OCI-LY7 (cell line): ENCODE results near the gene ANKLE2. TPM values are rescaled to one million over a fixed set of nuclear protein-coding genes. Genes with fewer than 3 reads are reported as not detected.

Experiments
- BruUV-seq: library from RNA; stranded (reverse); fragments of 400-500 nt; replicated peaks from 2 replicates; lab custom pipeline; 2021; lab: Mats Ljungman, UMichigan
- CTCF ChIA-PET: fragments of 300-600 bp; sonication (Branson Sonifier 250); formaldehyde crosslinking; loops from one replicate; lab custom pipeline; 2022; ENCODE audit warnings: antibody characterized with exemption; ENCODE audit not compliant: unreplicated experiment; lab: Charles Lee
- POLR2A ChIA-PET: fragments of 300-600 bp; sonication (Branson Sonifier 250); formaldehyde crosslinking; loops from one replicate; lab custom pipeline; 2022; ENCODE audit warnings: antibody characterized with exemption; lab: Charles Lee
- DNase-seq: peaks from one replicate; pipeline ENCODE4 v3.0.0-alpha.2; 2015; ENCODE audit warnings: low spot score
- H2AFZ ChIP-seq: fragments of 200-600 bp; sonication (generic), shearing (Covaris generic); 2 replicates; pipeline ENCODE4 v1.6.1; 2014; ENCODE audit warnings: mild to moderate bottlenecking, antibody characterized with exemption, low read length, moderate library complexity
- H3K27ac ChIP-seq: fragments of 200-600 bp; sonication (generic); 2 replicates; pipeline ENCODE4 v1.5.1; 2014; ENCODE audit warnings: mixed run types, low read depth, mild to moderate bottlenecking, moderate library complexity, low read length, inconsistent platforms; ENCODE audit not compliant: poor library complexity, severe bottlenecking
- H3K36me3 ChIP-seq: fragments of 200-600 bp; sonication (generic); 2 replicates; pipeline ENCODE4 v1.6.1; 2014; ENCODE audit warnings: mild to moderate bottlenecking, antibody characterized with exemption, low read length, moderate library complexity, mixed read lengths; ENCODE audit not compliant: insufficient read depth
- H3K4me1 ChIP-seq: fragments of 200-600 bp; sonication (generic); 2 replicates; pipeline ENCODE4 v1.5.1; 2014; ENCODE audit warnings: mild to moderate bottlenecking, low read length; ENCODE audit not compliant: insufficient read depth, poor library complexity, severe bottlenecking
- H3K4me2 ChIP-seq: fragments of 200-600 bp; sonication (generic); 2 replicates; pipeline ENCODE4 v1.6.1; 2014; ENCODE audit warnings: mild to moderate bottlenecking, low read length
- H3K4me3 ChIP-seq: fragments of 200-600 bp; sonication (generic); 2 replicates; pipeline ENCODE4 v1.5.1; 2014; ENCODE audit warnings: mild to moderate bottlenecking, low read depth, low read length; ENCODE audit not compliant: poor library complexity, severe bottlenecking
- H3K79me2 ChIP-seq: fragments of 200-600 bp; sonication (generic); 2 replicates; pipeline ENCODE4 v1.6.1; 2016; ENCODE audit warnings: low read depth, mild to moderate bottlenecking, low read length, moderate library complexity, mixed read lengths; ENCODE audit not compliant: insufficient read depth
- H3K9me2 ChIP-seq: fragments of 200-600 bp; sonication (generic); 2 replicates; pipeline ENCODE4 v1.6.1; 2016; ENCODE audit warnings: mild to moderate bottlenecking, low read length, mixed read lengths; ENCODE audit not compliant: insufficient read depth
- H3K9me3 ChIP-seq: fragments of 200-600 bp; sonication (generic); 2 replicates; pipeline ENCODE4 v1.6.1; 2014; ENCODE audit warnings: mild to moderate bottlenecking, mixed run types, low read length, mixed read lengths
- H4K20me1 ChIP-seq: fragments of 200-600 bp; sonication (generic); 2 replicates; pipeline ENCODE4 v1.6.1; 2014; ENCODE audit warnings: mild to moderate bottlenecking, antibody characterized with exemption, low read length, moderate library complexity, mixed read lengths; ENCODE audit not compliant: insufficient read depth
- CTCF ChIP-seq: fragments of 200-600 bp; sonication (generic); conservative IDR thresholded peaks from 2 replicates; pipeline ENCODE4 v1.5.1; 2014; ENCODE audit warnings: mild to moderate bottlenecking, antibody characterized with exemption, low read length, moderate library complexity, mixed read lengths
- EZH2phosphoT487 ChIP-seq: fragments of 200-600 bp; sonication (generic); IDR thresholded peaks from 2 replicates; pipeline ENCODE4 v1.6.1; 2018; ENCODE audit warnings: low read depth, borderline replicate concordance, mild to moderate bottlenecking, mixed run types, antibody characterized with exemption, low read length, moderate library complexity, mixed read lengths
- intact Hi-C: fragments of 100-400 bp; cut with micrococcal nuclease; formaldehyde crosslinking; loops from one replicate; pipeline ENCODE4 v1.10.0; 2022; ENCODE audit not compliant: unreplicated experiment
- total RNA-seq, 2 experiments: library from RNA; depleted of rRNA in 1 of 2; stranded (reverse); fragments of >200 nt in 1 of 2; shearing (Covaris generic) in 1 of 2; gene quantifications; 2 replicates each; pipeline ENCODE4 v1.2.3, GENCODE V29; 2014 to 2022

Gene ANKLE2
- total RNA-seq, 2 experiments from 2014 or later = 88.0 to 121 TPM

- ChIA-PET POLR2A (interaction anchor here (0.7 to 0.8 kb wide), 2 partner anchors 16 to 56 kb away, joined by 3 read pairs; partner anchors contain the start of gene GOLGA3), CTCF (no interaction called here)
- intact Hi-C loops = loop anchor here (5.0 kb wide), 1 partner anchor 115 kb away; the partner anchor contains the start of gene CHFR
These were observed 11.0 kb upstream of the ANKLE2 start for GRCh38 chr12:132772606-132773005.

GRCh38 chr12:132771126-132771838 lies 9.7 kb upstream of the ANKLE2 start:
- Histone ChIP-seq H2AFZ (peak overlapping the region; percentile 9; the same call in 1 of the 2 replicates), H3K9me2 (no peaks in the 10 kb centered on the region), H3K27ac (peak overlapping the region; percentile 99), H3K4me1 (peaks cover 65% of the 10 kb centered on the region), H3K4me3 (peak overlapping the region; percentile 63), H3K9me3 (no peaks in the 10 kb centered on the region), H3K79me2 (peaks cover 6% of the 10 kb centered on the region; the same call in 1 of the 2 replicates), H3K4me2 (peak overlapping the region; percentile 87), H3K36me3 (peaks cover 63% of the 10 kb centered on the region), H4K20me1 (no peaks in the 10 kb centered on the region)
- BruUV-seq = TSS peak; percentile 82
- no peak for TF ChIP-seq CTCF
- no peak for TF ChIP-seq EZH2phosphoT487
- POLR2A ChIA-PET = interaction anchor here (1.5 kb wide), 1 partner anchor 9 kb away, joined by 3 read pairs; no protein-coding TSS in a partner anchor
- intact Hi-C loops = loop anchor here (2.0 to 5.0 kb wide), 4 partner anchors 50 to 138 kb away; partner anchors contain the start of genes CHFR and PGAM5
- CTCF ChIA-PET = no interaction called here
- peak; percentile 92 for DNase-seq

More at GRCh38 chr12:132772606-132773005, 11.0 kb upstream of the ANKLE2 start:
- no peak overlapping the region for H2AFZ ChIP-seq
- DNase-seq = peak; percentile 80
- peaks cover 77% of the 10 kb centered on the region for H3K36me3 ChIP-seq
- H4K20me1 ChIP-seq = no peaks in the 10 kb centered on the region
- H3K4me3 ChIP-seq = peak overlapping the region; percentile 63
- peak overlapping the region; percentile 87 for H3K4me2 ChIP-seq
- peak overlapping the region; percentile 99 for H3K27ac ChIP-seq
- H3K4me1 ChIP-seq = peaks cover 57% of the 10 kb centered on the region
- peaks cover 6% of the 10 kb centered on the region; the same call in 1 of the 2 replicates for H3K79me2 ChIP-seq
- no TSS peak for BruUV-seq
- no peaks in the 10 kb centered on the region for H3K9me3 ChIP-seq
- no peaks in the 10 kb centered on the region for H3K9me2 ChIP-seq
- TF ChIP-seq CTCF = no peak
- TF ChIP-seq EZH2phosphoT487 = no peak
